HepG2 (cell line): ENCODE data around the gene ZNF121. TPM values are rescaled to one million over a fixed set of nuclear protein-coding genes. Genes with fewer than 3 reads are reported as not detected.
A peak's percentile ranks its signal among the peaks of the same experiment; 100 is the strongest.

Source experiments
- HCFC1 ChIP-seq: fragments of 150-350 bp; IDR thresholded peaks from 2 replicates; pipeline ENCODE4 v1.6.1; 2014; ENCODE audit warnings: low read depth, low read length
- JUND ChIP-seq: sonication (generic); formaldehyde crosslinking; IDR thresholded peaks from 2 replicates; pipeline ENCODE4 v1.8.0; 2022; ENCODE audit warnings: mild to moderate bottlenecking, missing genetic modification reagents
- MYNN ChIP-seq: sonication (generic); formaldehyde crosslinking; IDR thresholded peaks from 2 replicates; pipeline ENCODE4 v1.4.0; 2020; ENCODE audit warnings: mild to moderate bottlenecking, low read depth, missing genetic modification reagents
- NONO ChIP-seq, 2 experiments: fragments of 450-650 bp in 1 of 2; sonication (generic) in 1 of 2; formaldehyde crosslinking in 1 of 2; IDR thresholded peaks in 1 of 2; conservative IDR thresholded peaks in 1 of 2; 2 replicates each; pipeline versions ENCODE4 v1.6.1 to v1.8.0; 2017 to 2022; ENCODE audit warnings: mild to moderate bottlenecking in 1 of 2, missing genetic modification reagents in 1 of 2, moderate library complexity in 1 of 2
- PCBP2 ChIP-seq: fragments of 200-400 bp; formaldehyde crosslinking; optimal IDR thresholded peaks from 2 replicates; pipeline ENCODE3; 2018; ENCODE audit warnings: low read length, low read depth; ENCODE audit not compliant: poor library complexity, severe bottlenecking
- PHF5A ChIP-seq: IDR thresholded peaks from one replicate; pipeline ENCODE4 v1.6.1; 2018; ENCODE audit warnings: low read depth, missing genetic modification reagents; ENCODE audit not compliant: unreplicated experiment
- POLR2AphosphoS2 ChIP-seq: IDR thresholded peaks from 2 replicates; pipeline ENCODE4 v1.6.1; 2011; ENCODE audit warnings: low read depth, low read length, improper control_type of control experiment
- REST ChIP-seq, 2 experiments: IDR thresholded peaks; 2 replicates each; pipeline ENCODE4 v1.6.1; 2011 to 2012; ENCODE audit warnings: low read length in 2 of 2, borderline replicate concordance in 1 of 2, low read depth in 1 of 2, mild to moderate bottlenecking in 1 of 2, moderate library complexity in 1 of 2
- SETDB1 ChIP-seq: sonication (generic); formaldehyde crosslinking; IDR thresholded peaks from 2 replicates; pipeline ENCODE4 v1.5.1; 2020; ENCODE audit warnings: missing genetic modification reagents, mild to moderate bottlenecking, borderline replicate concordance
- SIX4 ChIP-seq: sonication (generic); formaldehyde crosslinking; IDR thresholded peaks from 2 replicates; pipeline ENCODE4 v1.4.0; 2020; ENCODE audit warnings: missing genetic modification reagents
- TFDP1 ChIP-seq: IDR thresholded peaks from 2 replicates; pipeline ENCODE4 v1.6.1; 2016; ENCODE audit warnings: missing compliant biosample characterization, missing genetic modification reagents, borderline replicate concordance
- ZFP36L1 ChIP-seq: sonication (generic); formaldehyde crosslinking; IDR thresholded peaks from 2 replicates; pipeline ENCODE4 v1.8.0; 2022; ENCODE audit warnings: mild to moderate bottlenecking, missing genetic modification reagents, moderate library complexity
- ZNF431 ChIP-seq: sonication (generic); formaldehyde crosslinking; IDR thresholded peaks from 2 replicates; pipeline ENCODE4 v1.9.0; 2022; ENCODE audit warnings: missing genetic modification reagents, low read depth, mild to moderate bottlenecking, borderline replicate concordance
- ZNF44 ChIP-seq: sonication (generic); formaldehyde crosslinking; IDR thresholded peaks from 2 replicates; pipeline ENCODE4 v1.5.1; 2020; ENCODE audit warnings: mild to moderate bottlenecking, missing genetic modification reagents
- ZNF597 ChIP-seq: sonication (generic); formaldehyde crosslinking; IDR thresholded peaks from 2 replicates; pipeline ENCODE4 v1.5.0; 2020; ENCODE audit warnings: missing genetic modification reagents
- ZNF660 ChIP-seq: sonication (generic); formaldehyde crosslinking; IDR thresholded peaks from 2 replicates; pipeline ENCODE4 v1.5.1; 2020; ENCODE audit warnings: mild to moderate bottlenecking, low read depth, missing genetic modification reagents, borderline replicate concordance
- ZNF737 ChIP-seq: sonication (generic); formaldehyde crosslinking; IDR thresholded peaks from 2 replicates; pipeline ENCODE4 v1.5.0; 2020; ENCODE audit warnings: missing genetic modification reagents, mild to moderate bottlenecking, borderline replicate concordance
- ZNF747 ChIP-seq: sonication (generic); formaldehyde crosslinking; IDR thresholded peaks from 2 replicates; pipeline ENCODE4 v1.8.1; 2023; ENCODE audit warnings: missing genetic modification reagents, mild to moderate bottlenecking, borderline replicate concordance
- ZNF883 ChIP-seq: sonication (generic); formaldehyde crosslinking; IDR thresholded peaks from 2 replicates; pipeline ENCODE4 v1.5.1; 2020; ENCODE audit warnings: mild to moderate bottlenecking, missing genetic modification reagents; ENCODE audit errors: not compliant biosample characterization
- polyA plus RNA-seq, 8 experiments: library from polyadenylated mRNA; depleted of rRNA in 3 of 8; stranded (reverse) in 7 of 8; unstranded in 1 of 8; fragments of >200 nt; fragmentation: Illumina TruSeq in 4 of 8; extraction: Trizol in 4 of 8; gene quantifications; 2 replicates each; pipeline versions ENCODE4 v1.2.1 to v1.2.3, GENCODE V29; 2011 to 2016; ENCODE audit warnings: low read depth in 4 of 8, missing spikeins in 1 of 8, mixed read lengths in 1 of 8; ENCODE audit not compliant: insufficient read depth in 1 of 8
- total RNA-seq, 5 experiments: library from RNA; depleted of rRNA; stranded (reverse); fragments of >200 nt; fragmentation: Illumina TruSeq; extraction: Trizol; gene quantifications; 2 replicates each; pipeline ENCODE4 v1.2.3, GENCODE V29; 2016; ENCODE audit warnings: low read depth in 1 of 5
- TF ChIP-seq, protein P1 (sequence below): sonication (generic); formaldehyde crosslinking; IDR thresholded peaks from 2 replicates; pipeline ENCODE4 v1.4.0; 2020; ENCODE audit warnings: missing genetic modification reagents, mild to moderate bottlenecking, borderline replicate concordance

The ZNF121 gene
- total and polyA plus RNA-seq, 2 of the 13 experiments (the other 11 are each of a cell fraction or from before 2014, with no cell fraction given), result 7.8 to 56.3 TPM

DNA sequence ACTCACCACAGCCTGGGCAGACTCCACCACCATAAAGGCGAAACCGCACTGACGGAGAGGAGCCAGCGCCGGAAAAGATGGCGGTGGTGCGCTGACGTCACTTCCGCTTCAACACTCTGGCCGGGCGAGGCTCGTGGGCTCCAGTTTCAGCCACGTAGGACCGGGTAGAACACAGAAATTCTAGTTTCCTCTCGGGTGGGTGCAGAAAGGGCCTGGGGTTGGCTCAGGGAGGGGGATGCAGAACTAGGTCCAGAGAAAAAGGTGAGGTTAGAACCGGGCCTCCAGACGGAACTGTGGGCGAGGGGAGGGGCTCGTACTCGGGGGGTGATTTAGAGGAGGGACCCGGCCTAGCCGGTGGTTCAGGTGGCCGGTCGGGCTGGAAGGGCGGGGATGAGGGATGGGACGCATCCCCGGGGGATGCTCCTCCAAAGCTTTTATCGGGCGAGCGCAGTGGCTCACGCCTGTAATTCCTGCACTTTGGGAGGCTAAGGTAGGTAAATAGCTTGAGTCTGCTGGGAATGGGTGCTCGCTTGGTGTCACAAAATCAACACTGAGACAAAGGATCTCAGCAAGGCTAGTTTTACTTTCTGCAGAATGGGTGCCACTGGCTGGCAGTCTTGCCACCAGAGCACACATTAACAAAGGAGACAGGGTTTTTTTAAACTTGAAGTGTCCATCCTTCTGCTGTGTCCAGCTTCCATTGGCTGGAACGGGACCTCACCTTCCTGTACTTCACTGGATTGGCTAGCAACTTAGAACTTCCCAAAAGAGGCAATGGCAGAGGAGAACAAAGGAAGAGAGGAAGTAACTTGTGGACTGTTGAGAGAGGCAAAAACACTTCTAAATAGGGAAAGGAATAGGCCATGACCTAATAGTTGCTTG, 37.1 kb upstream of the ZNF121 start, which contains the start of gene ZNF561 (continued):
- TF ChIP-seq JUND (CRISPR knock-in tag) (0 out of 2 replicates have a peak, but pooled peaks have one; percentile 59), ZNF737 (CRISPR knock-in tag) (no peak), ZFP36L1 (no peak), ZNF747 (peak; percentile 68; the same call in 1 of the 2 replicates), ZNF597 (CRISPR knock-in tag) (no peak), ZNF44 (CRISPR knock-in tag) (no peak), PCBP2 (no peak), SETDB1 (CRISPR knock-in tag) (no peak), ZNF883 (CRISPR knock-in tag) (peak; percentile 54), POLR2AphosphoS2 (no peak), PHF5A (CRISPR knock-in tag) (no peak), ZNF431 (CRISPR knock-in tag) (no peak), HCFC1 (peak; percentile 56), MYNN (CRISPR knock-in tag) (no peak), SIX4 (CRISPR knock-in tag) (no peak), REST (IDR thresholded peaks at IDR 0.05; ENCODE audit: borderline replicate concordance in 1 of 2, low read depth in 1 of 2, low read length in 2 of 2) (peak in 1 of 2 experiments; percentile 54; a peak in 1 of 4 replicates), NONO (IDR thresholded peaks at IDR 0.05) (no peak), NONO (CRISPR knock-in tag; conservative IDR thresholded peaks at IDR 0.05) (peak; percentile 93), TFDP1 (CRISPR knock-in tag) (no peak), ZNF660 (CRISPR knock-in tag) (no peak)
- TF ChIP-seq, protein P1, sequence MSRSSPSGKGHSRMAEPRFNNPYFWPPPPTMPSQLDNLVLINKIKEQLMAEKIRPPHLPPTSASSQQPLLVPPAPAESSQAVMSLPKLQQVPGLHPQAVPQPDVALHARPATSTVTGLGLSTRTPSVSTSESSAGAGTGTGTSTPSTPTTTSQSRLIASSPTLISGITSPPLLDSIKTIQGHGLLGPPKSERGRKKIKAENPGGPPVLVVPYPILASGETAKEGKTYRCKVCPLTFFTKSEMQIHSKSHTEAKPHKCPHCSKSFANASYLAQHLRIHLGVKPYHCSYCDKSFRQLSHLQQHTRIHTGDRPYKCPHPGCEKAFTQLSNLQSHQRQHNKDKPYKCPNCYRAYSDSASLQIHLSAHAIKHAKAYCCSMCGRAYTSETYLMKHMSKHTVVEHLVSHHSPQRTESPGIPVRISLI (CRISPR knock-in tag), result peak; percentile 26; the same call in 1 of the 2 replicates
